Measurements from ENCODE around the gene BCL6.

BCL6 gene

DNA sequence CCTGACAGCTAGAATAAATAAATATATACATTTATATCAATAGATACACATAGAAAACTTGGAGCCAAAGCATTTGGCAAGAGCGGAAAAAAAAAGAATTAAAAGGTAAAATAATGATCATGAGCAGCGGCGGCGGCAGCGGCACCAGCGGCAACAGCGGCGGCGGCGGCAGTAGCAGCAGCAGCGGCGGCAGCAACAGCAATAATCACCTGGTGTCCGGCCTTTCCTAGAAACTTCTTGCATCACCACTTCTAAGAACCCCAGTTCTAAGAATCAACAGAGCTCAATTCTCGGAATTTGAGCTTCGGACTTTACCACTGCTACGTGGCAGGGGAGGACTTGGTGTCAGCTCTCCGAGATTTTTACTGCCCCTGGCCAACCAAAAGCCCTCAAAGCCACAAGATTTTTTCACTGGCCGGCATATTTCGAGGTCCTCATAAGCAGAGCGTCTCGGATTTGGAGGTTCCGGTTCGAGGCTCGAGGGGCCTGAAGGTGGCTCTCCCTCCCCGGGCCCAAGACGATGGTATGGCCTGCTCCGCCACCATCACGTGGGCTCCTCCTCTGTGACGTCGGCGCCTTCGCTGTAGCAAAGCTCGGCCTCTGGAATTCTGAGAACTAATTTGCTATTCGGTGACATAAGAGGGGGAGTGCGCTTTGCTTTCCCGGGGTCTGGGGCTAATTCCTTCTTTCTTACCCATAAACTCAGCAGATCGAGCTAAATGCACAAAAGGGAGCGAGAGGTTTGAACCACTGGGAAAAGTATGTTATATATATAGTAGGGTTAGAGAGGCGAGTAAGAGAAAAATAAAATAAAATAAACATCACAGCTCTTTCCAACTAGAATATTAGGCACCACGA is at the start of gene BCL6:
BCL6 (minus strand) TSS at position 268 of the 858 bp plus-strand sequence. CDS start 11,775 bp downstream, outside the sequence.
- H3K4me1 ChIP-seq (ENCODE audit: control insufficient read depth, insufficient read depth, low read length, unreplicated experiment) = peaks cover 20% of the 10 kb centered on the region
- H3K36me3 ChIP-seq (ENCODE audit: insufficient read depth, low read length) = no peaks in the 10 kb centered on the region
- peak within 1 kb of the TSS; percentile 96 for H3K4me3 ChIP-seq (ENCODE audit: low read depth, low read length)
- H3K27ac ChIP-seq (ENCODE audit: low read depth, low read length) = peak within 1 kb of the TSS; percentile 97
- no peaks in the 10 kb centered on the region for H3K27me3 ChIP-seq (ENCODE audit: insufficient read depth, low read length)
- peak within 1 kb of the TSS; percentile 92 for H2AFZ ChIP-seq (ENCODE audit: low read length, unreplicated experiment)
- H3K79me2 ChIP-seq (ENCODE audit: control insufficient read depth, insufficient read depth, low read length, unreplicated experiment) = peaks cover 44% of the 10 kb centered on the region

- Histone ChIP-seq H3K4me3 (ENCODE audit: low read depth, low read length) (no peak overlapping the region), H3K79me2 (ENCODE audit: control insufficient read depth, insufficient read depth, low read length, unreplicated experiment) (no peaks in the 10 kb centered on the region), H3K27ac (ENCODE audit: low read depth, low read length) (no peak overlapping the region), H3K4me1 (ENCODE audit: control insufficient read depth, insufficient read depth, low read length, unreplicated experiment) (no peaks in the 10 kb centered on the region), H3K36me3 (ENCODE audit: insufficient read depth, low read length) (no peaks in the 10 kb centered on the region), H2AFZ (ENCODE audit: low read length, unreplicated experiment) (no peak overlapping the region), H3K27me3 (ENCODE audit: insufficient read depth, low read length) (peaks cover 46% of the 10 kb centered on the region)
Observed at GRCh38 chr3:187794731-187795130, 49.5 kb upstream of the BCL6 start.

DNA sequence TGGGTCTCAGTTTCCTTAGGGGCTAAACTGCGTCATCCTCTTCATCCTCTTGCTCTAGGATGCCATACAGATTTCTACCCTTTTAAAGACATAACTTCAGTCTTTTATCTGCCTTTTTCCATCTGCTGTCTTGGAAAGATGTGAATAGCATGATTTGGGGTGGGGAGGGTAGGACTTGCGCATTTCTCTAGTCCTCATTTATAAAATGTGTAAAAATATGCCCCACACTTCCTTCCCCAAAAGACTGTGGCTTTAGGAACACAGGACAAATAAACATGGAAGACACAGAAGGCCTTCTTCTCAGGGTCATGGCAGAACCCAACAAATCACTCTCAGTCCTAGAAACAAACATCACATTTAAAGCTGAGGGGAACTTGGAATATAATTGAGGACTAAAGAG is 48.4 kb upstream of the BCL6 start:
- H3K79me2 ChIP-seq (ENCODE audit: control insufficient read depth, insufficient read depth, low read length, unreplicated experiment) = no peaks in the 10 kb centered on the region
- no peaks in the 10 kb centered on the region for H3K4me1 ChIP-seq (ENCODE audit: control insufficient read depth, insufficient read depth, low read length, unreplicated experiment)
- no peak overlapping the region for H3K27ac ChIP-seq (ENCODE audit: low read depth, low read length)
- H3K4me3 ChIP-seq (ENCODE audit: low read depth, low read length) = no peak overlapping the region
- H3K27me3 ChIP-seq (ENCODE audit: insufficient read depth, low read length) = peaks cover 52% of the 10 kb centered on the region
- H2AFZ ChIP-seq (ENCODE audit: low read length, unreplicated experiment) = no peak overlapping the region
- H3K36me3 ChIP-seq (ENCODE audit: insufficient read depth, low read length) = no peaks in the 10 kb centered on the region

GRCh38 chr3:187792521-187792920 is 47.3 kb upstream of the BCL6 start:
- H3K36me3 ChIP-seq (ENCODE audit: insufficient read depth, low read length) = no peaks in the 10 kb centered on the region
- no peaks in the 10 kb centered on the region for H3K79me2 ChIP-seq (ENCODE audit: control insufficient read depth, insufficient read depth, low read length, unreplicated experiment)
- H3K4me3 ChIP-seq (ENCODE audit: low read depth, low read length) = no peak overlapping the region
- no peaks in the 10 kb centered on the region for H3K4me1 ChIP-seq (ENCODE audit: control insufficient read depth, insufficient read depth, low read length, unreplicated experiment)
- no peak overlapping the region for H2AFZ ChIP-seq (ENCODE audit: low read length, unreplicated experiment)
- peaks cover 48% of the 10 kb centered on the region for H3K27me3 ChIP-seq (ENCODE audit: insufficient read depth, low read length)
- H3K27ac ChIP-seq (ENCODE audit: low read depth, low read length) = no peak overlapping the region

DNA sequence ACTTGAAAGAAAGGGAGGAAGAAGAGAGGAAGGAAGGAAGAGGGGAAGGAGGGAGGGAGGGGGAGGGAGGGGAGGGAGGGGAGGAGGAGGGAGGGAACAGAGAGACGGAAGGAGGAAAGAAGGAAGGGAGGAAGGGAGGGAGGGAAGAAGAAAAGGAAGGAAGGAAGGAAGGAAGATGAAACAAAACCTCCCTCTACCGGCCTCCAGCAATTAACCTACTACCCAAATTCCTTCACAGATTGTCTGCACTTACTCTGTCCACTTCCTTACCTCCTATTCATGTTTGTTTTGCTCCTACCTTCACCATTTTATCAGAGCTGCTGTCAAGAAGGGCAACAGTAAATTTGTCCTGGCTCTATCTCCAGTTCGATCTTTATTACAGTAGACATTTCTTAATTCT is 44.6 kb upstream of the BCL6 start:
- no peak overlapping the region for H3K27ac ChIP-seq (ENCODE audit: low read depth, low read length)
- H2AFZ ChIP-seq (ENCODE audit: low read length, unreplicated experiment) = no peak overlapping the region
- no peaks in the 10 kb centered on the region for H3K4me1 ChIP-seq (ENCODE audit: control insufficient read depth, insufficient read depth, low read length, unreplicated experiment)
- no peak overlapping the region for H3K4me3 ChIP-seq (ENCODE audit: low read depth, low read length)
- H3K36me3 ChIP-seq (ENCODE audit: insufficient read depth, low read length) = no peaks in the 10 kb centered on the region
- no peaks in the 10 kb centered on the region for H3K79me2 ChIP-seq (ENCODE audit: control insufficient read depth, insufficient read depth, low read length, unreplicated experiment)
- H3K27me3 ChIP-seq (ENCODE audit: insufficient read depth, low read length) = peaks cover 36% of the 10 kb centered on the region

DNA sequence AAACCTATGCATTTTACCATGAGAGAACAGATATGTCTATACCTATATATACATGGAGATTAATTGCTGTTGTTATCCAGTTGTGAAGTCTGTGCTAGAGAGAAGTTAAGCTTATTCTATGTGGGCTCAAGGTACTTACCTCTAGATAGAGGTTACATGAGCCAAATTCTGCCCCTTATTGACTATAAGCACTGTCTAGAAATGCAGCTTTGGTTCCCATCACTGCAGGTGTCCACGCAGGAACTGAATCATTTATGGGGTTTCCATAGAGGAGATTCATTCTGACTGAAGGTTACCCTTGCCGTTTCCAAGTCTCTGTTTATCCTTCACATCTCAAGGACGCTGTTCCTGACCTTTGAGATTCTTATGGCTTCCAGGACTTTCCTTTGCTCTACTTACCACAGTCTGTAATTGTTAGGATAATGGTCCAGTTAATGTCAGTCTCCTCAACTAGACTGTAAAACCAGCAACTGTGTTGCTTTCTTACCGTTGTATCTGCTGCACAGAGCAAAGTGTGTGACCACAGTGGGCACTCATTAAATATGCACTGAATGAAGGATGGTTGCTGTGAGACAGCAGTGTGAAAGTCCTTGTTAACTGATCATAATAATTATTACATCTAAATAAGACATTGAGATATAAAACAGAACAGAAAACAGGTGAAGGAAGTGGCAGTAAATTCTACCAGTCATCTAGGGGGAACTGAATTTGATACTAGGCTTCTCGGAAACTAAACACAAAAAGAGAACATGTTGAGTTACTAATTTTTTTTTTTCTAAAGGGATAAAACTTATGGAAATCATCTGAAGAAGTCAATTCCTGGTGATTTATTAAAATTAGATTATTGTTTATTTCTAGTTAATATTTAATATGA is 44.0 kb upstream of the BCL6 start:
- no peaks in the 10 kb centered on the region for H3K36me3 ChIP-seq (ENCODE audit: insufficient read depth, low read length)
- no peaks in the 10 kb centered on the region for H3K4me1 ChIP-seq (ENCODE audit: control insufficient read depth, insufficient read depth, low read length, unreplicated experiment)
- H3K4me3 ChIP-seq (ENCODE audit: low read depth, low read length) = no peak overlapping the region
- H2AFZ ChIP-seq (ENCODE audit: low read length, unreplicated experiment) = no peak overlapping the region
- H3K27ac ChIP-seq (ENCODE audit: low read depth, low read length) = no peak overlapping the region
- H3K27me3 ChIP-seq (ENCODE audit: insufficient read depth, low read length) = peaks cover 29% of the 10 kb centered on the region
- H3K79me2 ChIP-seq (ENCODE audit: control insufficient read depth, insufficient read depth, low read length, unreplicated experiment) = no peaks in the 10 kb centered on the region

DNA sequence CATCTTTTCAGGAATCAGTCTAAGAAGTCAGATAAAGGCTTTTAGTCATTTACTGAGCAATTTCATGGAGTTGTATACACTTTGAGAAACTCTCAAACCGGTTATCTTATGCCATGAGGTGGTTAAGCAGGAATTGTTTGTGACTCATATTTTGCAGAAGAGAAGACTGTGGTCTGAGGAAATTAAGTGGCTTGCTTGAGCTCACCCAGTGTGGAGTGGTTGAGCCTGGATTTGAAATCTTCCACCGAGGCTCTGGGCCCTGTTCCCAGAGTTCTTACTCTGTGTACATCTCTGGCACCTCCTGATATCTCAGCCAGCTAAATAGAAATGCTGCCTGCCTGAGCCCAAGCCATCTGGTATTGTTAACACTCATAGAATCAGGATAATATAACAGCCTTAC is 37.8 kb upstream of the BCL6 start:
- Histone ChIP-seq H3K4me1 (ENCODE audit: control insufficient read depth, insufficient read depth, low read length, unreplicated experiment) (peaks cover 8% of the 10 kb centered on the region), H3K36me3 (ENCODE audit: insufficient read depth, low read length) (no peaks in the 10 kb centered on the region), H3K79me2 (ENCODE audit: control insufficient read depth, insufficient read depth, low read length, unreplicated experiment) (no peaks in the 10 kb centered on the region), H3K4me3 (ENCODE audit: low read depth, low read length) (no peak overlapping the region), H3K27ac (ENCODE audit: low read depth, low read length) (peak overlapping the region; percentile 33; the same call in 1 of the 2 replicates), H2AFZ (ENCODE audit: low read length, unreplicated experiment) (peak overlapping the region; percentile 52), H3K27me3 (ENCODE audit: insufficient read depth, low read length) (no peaks in the 10 kb centered on the region)

DNA sequence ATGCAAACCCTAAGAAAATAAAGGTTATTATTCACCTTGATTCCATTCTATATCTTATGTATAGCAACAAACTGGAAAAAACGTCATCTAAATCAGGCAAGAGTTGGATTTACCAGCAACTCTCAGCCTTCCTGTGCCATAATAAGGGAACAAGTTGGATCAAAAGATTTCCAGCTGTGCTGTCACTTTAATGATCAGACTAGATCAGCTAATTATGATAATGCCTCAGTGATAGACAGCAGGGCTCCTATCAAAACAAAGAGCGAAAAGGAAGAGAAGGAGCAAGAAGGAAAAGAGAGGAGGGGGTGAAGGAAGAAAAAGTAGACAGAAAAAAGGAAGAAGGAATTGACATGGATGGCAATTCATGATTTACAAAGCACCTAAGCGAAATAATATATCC is 36.7 kb upstream of the BCL6 start:
- Histone ChIP-seq H3K79me2 (ENCODE audit: control insufficient read depth, insufficient read depth, low read length, unreplicated experiment) (no peaks in the 10 kb centered on the region), H2AFZ (ENCODE audit: low read length, unreplicated experiment) (no peak overlapping the region), H3K4me1 (ENCODE audit: control insufficient read depth, insufficient read depth, low read length, unreplicated experiment) (peaks cover 12% of the 10 kb centered on the region), H3K4me3 (ENCODE audit: low read depth, low read length) (no peak overlapping the region), H3K36me3 (ENCODE audit: insufficient read depth, low read length) (no peaks in the 10 kb centered on the region), H3K27ac (ENCODE audit: low read depth, low read length) (no peak overlapping the region), H3K27me3 (ENCODE audit: insufficient read depth, low read length) (no peaks in the 10 kb centered on the region)

- H3K27me3 ChIP-seq (ENCODE audit: insufficient read depth, low read length) = no peaks in the 10 kb centered on the region
- no peaks in the 10 kb centered on the region for H3K79me2 ChIP-seq (ENCODE audit: control insufficient read depth, insufficient read depth, low read length, unreplicated experiment)
- H3K36me3 ChIP-seq (ENCODE audit: insufficient read depth, low read length) = no peaks in the 10 kb centered on the region
- peaks cover 12% of the 10 kb centered on the region for H3K4me1 ChIP-seq (ENCODE audit: control insufficient read depth, insufficient read depth, low read length, unreplicated experiment)
- H2AFZ ChIP-seq (ENCODE audit: low read length, unreplicated experiment) = no peak overlapping the region
- no peak overlapping the region for H3K4me3 ChIP-seq (ENCODE audit: low read depth, low read length)
- H3K27ac ChIP-seq (ENCODE audit: low read depth, low read length) = no peak overlapping the region
Observed at GRCh38 chr3:187781001-187781400, 35.7 kb upstream of the BCL6 start.

- no peak overlapping the region for H3K27ac ChIP-seq (ENCODE audit: low read depth, low read length)
- H3K4me1 ChIP-seq (ENCODE audit: control insufficient read depth, insufficient read depth, low read length, unreplicated experiment) = peaks cover 12% of the 10 kb centered on the region
- H3K27me3 ChIP-seq (ENCODE audit: insufficient read depth, low read length) = no peaks in the 10 kb centered on the region
- H3K36me3 ChIP-seq (ENCODE audit: insufficient read depth, low read length) = no peaks in the 10 kb centered on the region
- H3K79me2 ChIP-seq (ENCODE audit: control insufficient read depth, insufficient read depth, low read length, unreplicated experiment) = no peaks in the 10 kb centered on the region
- H3K4me3 ChIP-seq (ENCODE audit: low read depth, low read length) = no peak overlapping the region
- no peak overlapping the region for H2AFZ ChIP-seq (ENCODE audit: low read length, unreplicated experiment)
Observed at GRCh38 chr3:187778726-187779125, 33.5 kb upstream of the BCL6 start.

All from ACC112 (cell line).